HEK293T (cell line): ENCODE results near the gene ADORA1.

ENCODE experiments used
- CTCF ChIA-PET: fragments of 350-600 bp; formaldehyde crosslinking; extraction: SDS; loops from one replicate; lab custom pipeline; 2021; ENCODE audit warnings: antibody characterized with exemption, inconsistent platforms; lab: Yijun Ruan, JAX
- POLR2A ChIA-PET: fragments of 350-600 bp; formaldehyde crosslinking; extraction: SDS; loops from one replicate; lab custom pipeline; 2020; ENCODE audit warnings: antibody characterized with exemption, inconsistent platforms; lab: Yijun Ruan, JAX
- DNase-seq: peaks from one replicate; pipeline ENCODE4 v3.0.0; 2012; ENCODE audit warnings: mixed read lengths; ENCODE audit errors: extremely low spot score
- ARNT ChIP-seq: fragments of 450-650 bp; IDR thresholded peaks from 2 replicates; pipeline ENCODE4 v1.6.1; 2017; ENCODE audit warnings: mild to moderate bottlenecking
- BHLHE40 ChIP-seq: fragments of 450-650 bp; IDR thresholded peaks from 2 replicates; pipeline ENCODE4 v1.6.1; 2016; ENCODE audit warnings: mild to moderate bottlenecking, moderate library complexity, borderline replicate concordance
- CTBP1 ChIP-seq: fragments of 450-650 bp; IDR thresholded peaks from 2 replicates; pipeline ENCODE4 v1.6.1; 2016; ENCODE audit warnings: borderline replicate concordance
- ELF4 ChIP-seq: fragments of 450-650 bp; IDR thresholded peaks from 2 replicates; pipeline ENCODE4 v1.6.1; 2017; ENCODE audit warnings: antibody characterized with exemption
- FOXA1 ChIP-seq: fragments of 450-650 bp; IDR thresholded peaks from 2 replicates; pipeline ENCODE4 v1.6.1; 2016; ENCODE audit warnings: mild to moderate bottlenecking
- FOXK2 ChIP-seq: fragments of 450-650 bp; IDR thresholded peaks from 2 replicates; pipeline ENCODE4 v1.6.1; 2016; ENCODE audit warnings: mild to moderate bottlenecking
- FOXM1 ChIP-seq: fragments of 450-650 bp; IDR thresholded peaks from 2 replicates; pipeline ENCODE4 v1.6.1; 2017; ENCODE audit warnings: mild to moderate bottlenecking, borderline replicate concordance
- HDGF ChIP-seq: fragments of 450-650 bp; IDR thresholded peaks from 2 replicates; pipeline ENCODE4 v1.6.1; 2017; ENCODE audit warnings: antibody characterized with exemption, borderline replicate concordance
- L3MBTL2 ChIP-seq: fragments of 450-650 bp; conservative IDR thresholded peaks from 2 replicates; pipeline ENCODE4 v1.6.1; 2016; ENCODE audit warnings: mild to moderate bottlenecking
- LEF1 ChIP-seq: fragments of 450-650 bp; IDR thresholded peaks from 2 replicates; pipeline ENCODE4 v1.6.1; 2017; ENCODE audit warnings: mild to moderate bottlenecking, borderline replicate concordance
- NFRKB ChIP-seq: fragments of 450-650 bp; IDR thresholded peaks from 2 replicates; pipeline ENCODE4 v1.6.1; 2016; ENCODE audit warnings: mild to moderate bottlenecking, moderate library complexity
- SP1 ChIP-seq: fragments of 450-650 bp; IDR thresholded peaks from 2 replicates; pipeline ENCODE4 v1.6.1; 2017
- SUZ12 ChIP-seq: fragments of 450-650 bp; IDR thresholded peaks from 2 replicates; pipeline ENCODE4 v1.6.1; 2016; ENCODE audit warnings: mild to moderate bottlenecking
- TARDBP ChIP-seq: fragments of 450-650 bp; IDR thresholded peaks from 2 replicates; pipeline ENCODE4 v1.6.1; 2016
- ZNF384 ChIP-seq: fragments of 450-650 bp; IDR thresholded peaks from 2 replicates; pipeline ENCODE4 v1.6.1; 2016
- TF ChIP-seq, protein P1 (sequence below): fragments of 450-650 bp; IDR thresholded peaks from 2 replicates; pipeline ENCODE4 v1.6.1; 2016

ADORA1 gene

DNA sequence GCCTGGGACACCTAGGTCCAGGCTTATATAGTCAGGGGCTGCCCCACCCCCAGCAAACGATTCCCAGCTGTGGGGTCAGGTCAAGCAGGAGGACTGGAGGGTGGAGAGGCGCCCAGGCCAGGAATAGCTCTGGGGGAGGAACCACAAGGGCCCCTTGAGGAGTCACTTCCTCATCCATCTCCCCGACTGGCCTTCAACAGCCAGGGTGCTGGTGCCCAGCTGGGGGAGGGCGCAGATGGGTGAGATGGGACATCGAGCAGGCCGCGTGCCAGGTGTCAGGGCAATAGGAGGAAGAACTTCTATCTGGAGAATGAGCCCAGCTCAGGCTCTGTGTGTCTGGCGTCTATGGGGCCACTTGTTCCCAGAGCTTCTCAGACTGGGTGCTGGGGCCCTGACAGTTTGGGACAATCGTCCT lies 48.3 kb downstream of the ADORA1 start:
- ChIA-PET CTCF (interaction anchor here (0.5 kb wide), 1 partner anchor 208 kb away, joined by 5 read pairs; no protein-coding TSS in a partner anchor), POLR2A (no interaction called here)
- TF ChIP-seq ZNF384 (no peak), TARDBP (no peak), FOXK2 (no peak), NFRKB (no peak), SP1 (no peak), SUZ12 (no peak), FOXM1 (no peak), ELF4 (no peak), HDGF (no peak), BHLHE40 (no peak), ARNT (no peak), CTBP1 (no peak), LEF1 (no peak), L3MBTL2 (no peak)
- TF ChIP-seq, protein P1, sequence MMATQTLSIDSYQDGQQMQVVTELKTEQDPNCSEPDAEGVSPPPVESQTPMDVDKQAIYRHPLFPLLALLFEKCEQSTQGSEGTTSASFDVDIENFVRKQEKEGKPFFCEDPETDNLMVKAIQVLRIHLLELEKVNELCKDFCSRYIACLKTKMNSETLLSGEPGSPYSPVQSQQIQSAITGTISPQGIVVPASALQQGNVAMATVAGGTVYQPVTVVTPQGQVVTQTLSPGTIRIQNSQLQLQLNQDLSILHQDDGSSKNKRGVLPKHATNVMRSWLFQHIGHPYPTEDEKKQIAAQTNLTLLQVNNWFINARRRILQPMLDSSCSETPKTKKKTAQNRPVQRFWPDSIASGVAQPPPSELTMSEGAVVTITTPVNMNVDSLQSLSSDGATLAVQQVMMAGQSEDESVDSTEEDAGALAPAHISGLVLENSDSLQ = no peak
- no peak for DNase-seq

DNA sequence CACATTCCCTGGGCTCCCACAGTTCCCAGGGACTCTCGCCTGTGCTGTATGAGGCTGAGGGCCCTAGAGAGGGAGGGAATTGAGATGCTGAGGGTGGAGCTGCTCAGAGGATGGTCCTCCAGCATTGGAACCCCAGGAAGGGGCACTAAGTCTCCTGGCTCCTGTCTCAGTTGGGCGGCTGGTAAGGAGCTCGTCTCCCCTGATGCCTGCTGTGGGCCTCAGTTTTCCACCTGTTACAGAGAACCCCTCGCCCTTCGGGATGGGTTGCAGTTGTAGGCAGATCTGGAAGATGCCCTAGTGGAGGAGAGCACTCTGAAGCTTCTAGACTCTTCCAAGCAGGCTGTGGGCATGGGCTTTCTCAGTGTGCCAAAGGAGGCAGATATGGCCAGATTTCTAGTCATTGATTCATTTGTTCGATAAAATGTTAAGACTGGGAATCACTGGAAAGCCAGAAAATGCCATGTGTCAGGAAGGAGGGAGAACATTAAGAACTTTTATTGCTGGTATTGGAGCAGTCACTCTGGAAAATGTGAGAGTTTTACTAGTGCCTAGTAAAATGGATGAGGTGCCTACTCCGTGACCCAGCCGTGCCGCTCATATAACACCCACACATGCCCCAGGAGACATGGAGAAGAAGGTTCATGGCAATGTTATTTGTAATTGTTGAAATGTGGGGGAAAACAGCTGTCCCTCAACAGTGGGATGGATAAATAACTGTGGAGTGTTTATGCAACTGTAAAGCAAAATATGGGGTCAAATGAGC lies 48.9 kb downstream of the ADORA1 start:
- ChIA-PET CTCF (interaction anchor here (0.5 to 1.1 kb wide), 2 partner anchors 58 to 209 kb away, joined by 3 to 5 read pairs; no protein-coding TSS in a partner anchor), POLR2A (no interaction called here)
- no peak for DNase-seq
- TF ChIP-seq LEF1 (no peak), ARNT (no peak), NFRKB (no peak)

DNA sequence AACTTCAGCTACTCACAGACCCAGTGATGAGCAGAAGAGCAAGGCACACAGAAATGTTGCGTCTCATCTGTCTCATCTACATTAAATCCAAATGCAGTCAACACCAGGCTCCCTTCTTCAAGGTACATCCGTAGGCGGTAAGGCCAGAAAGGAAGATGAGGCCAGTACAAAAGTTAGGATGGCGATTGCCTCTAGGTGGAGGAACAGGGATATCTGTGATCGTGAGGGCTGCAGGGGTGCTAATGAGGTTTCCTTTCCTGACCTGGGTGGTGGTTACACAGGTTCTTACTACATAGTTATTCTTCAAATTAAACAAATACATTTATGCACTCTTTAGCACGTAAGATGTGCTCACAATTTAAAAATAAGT lies 49.5 kb downstream of the ADORA1 start:
- TF ChIP-seq ELF4 (no peak), SUZ12 (no peak), FOXA1 (no peak), HDGF (no peak), SP1 (no peak), BHLHE40 (no peak), ARNT (no peak), FOXK2 (no peak), TARDBP (no peak), NFRKB (no peak), CTBP1 (no peak), FOXM1 (no peak), LEF1 (no peak), ZNF384 (no peak), L3MBTL2 (no peak)
- TF ChIP-seq, protein P1 = no peak
- DNase-seq = no peak
- ChIA-PET POLR2A (no interaction called here), CTCF (interaction anchor here (1.1 kb wide), 1 partner anchor 58 kb away, joined by 3 read pairs; no protein-coding TSS in a partner anchor)

DNA sequence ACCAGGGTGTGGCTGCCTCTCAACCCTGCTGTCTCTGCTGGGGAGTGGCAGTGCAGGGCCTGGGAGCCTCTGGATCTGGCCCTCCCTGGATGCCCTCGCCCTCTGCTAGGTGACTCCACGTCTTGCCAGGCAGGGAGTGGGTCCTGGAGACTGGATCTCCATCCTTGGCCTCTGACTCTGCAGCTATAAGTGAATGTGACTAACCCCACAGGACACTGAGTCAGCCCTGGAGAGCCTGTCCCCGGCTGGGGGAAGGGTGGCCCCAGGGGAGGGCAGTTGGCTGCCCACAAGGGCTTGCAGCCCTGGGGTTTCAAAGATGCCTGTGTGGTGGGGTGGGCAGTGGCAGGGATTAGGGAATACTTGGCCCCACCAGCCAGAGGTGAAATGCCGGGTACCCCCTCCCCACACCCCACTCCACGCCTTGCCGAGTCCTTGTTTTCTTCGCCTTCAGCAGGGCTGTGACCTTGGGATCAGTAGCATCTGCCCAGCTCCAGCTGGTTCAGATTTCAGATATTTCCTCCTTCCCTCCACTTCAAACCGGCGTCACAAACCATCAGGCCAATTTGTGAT lies 50.0 kb downstream of the ADORA1 start:
- ChIA-PET POLR2A (no interaction called here), CTCF (no interaction called here)
- TF ChIP-seq SP1 (no peak), SUZ12 (no peak), NFRKB (no peak)
- no peak for DNase-seq

DNA sequence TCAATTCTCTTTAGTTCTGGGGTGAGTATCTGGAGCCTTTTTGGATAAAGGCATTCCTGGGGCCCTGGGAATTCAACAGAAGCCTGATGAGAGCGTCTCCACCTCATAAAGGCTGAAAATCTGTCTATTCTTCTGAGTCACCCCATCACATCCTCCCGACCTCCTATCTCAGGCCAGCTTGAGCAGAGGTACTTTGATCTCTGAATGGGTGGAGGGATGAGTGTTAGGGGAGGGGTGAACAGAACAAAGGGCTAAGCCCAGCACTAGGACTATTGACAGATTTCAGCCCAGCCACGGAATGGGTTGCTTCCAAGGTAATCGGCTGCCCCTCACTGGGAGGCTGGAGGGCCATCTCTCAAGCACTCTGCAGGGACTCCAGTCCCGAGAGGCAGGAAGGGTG lies 50.6 kb downstream of the ADORA1 start:
- no peak for DNase-seq
- POLR2A ChIA-PET = no interaction called here
- TF ChIP-seq SUZ12 (no peak), ZNF384 (no peak), FOXA1 (no peak), ELF4 (no peak), TARDBP (no peak), NFRKB (no peak), LEF1 (no peak), HDGF (no peak), CTBP1 (no peak), ARNT (no peak), BHLHE40 (no peak), FOXK2 (no peak), L3MBTL2 (no peak)
- TF ChIP-seq, protein P1 = no peak
- CTCF ChIA-PET = no interaction called here

DNA sequence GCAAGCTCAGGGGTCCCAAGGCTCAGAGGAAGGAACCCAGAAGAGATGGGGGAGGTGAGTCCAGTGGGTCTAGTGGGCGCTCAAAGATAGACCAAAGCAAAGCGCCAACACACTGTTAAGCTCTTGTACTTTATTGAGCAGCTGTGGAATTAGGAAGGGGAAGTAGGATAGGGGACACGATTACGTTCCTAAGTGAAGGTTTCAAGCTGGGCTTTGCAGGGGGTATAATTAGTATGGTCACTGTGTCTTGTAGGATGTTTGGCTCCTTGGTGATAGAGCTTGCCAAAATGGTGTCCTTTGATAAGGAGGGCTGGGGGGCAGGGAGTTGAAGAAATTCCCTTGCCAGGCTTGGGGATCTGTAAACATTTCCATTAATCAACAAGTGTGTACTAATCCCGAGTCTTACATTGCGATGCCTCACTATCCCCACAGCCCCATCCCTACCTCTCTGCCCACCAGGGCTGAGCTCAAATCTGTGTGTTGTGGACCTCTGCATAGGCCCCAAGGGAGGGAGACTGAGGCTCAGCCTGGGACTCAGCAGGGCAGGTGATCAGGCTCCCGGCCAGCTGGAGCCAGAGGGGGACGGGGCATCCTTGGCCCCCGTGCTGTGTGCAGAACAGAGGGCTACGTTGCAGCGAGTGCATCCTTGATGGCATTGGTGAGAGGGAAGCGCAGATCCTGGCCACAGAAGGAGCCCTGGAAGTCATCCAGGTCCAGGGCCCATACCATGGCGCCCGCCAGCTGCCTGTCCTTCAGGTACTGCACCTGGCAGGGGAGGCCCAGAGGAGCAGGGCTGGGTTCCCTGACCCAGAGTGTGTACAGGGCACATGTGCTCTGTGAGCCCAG lies 51.5 kb downstream of the ADORA1 start:
- no peak for DNase-seq
- CTCF ChIA-PET = no interaction called here
- no peak for TF ChIP-seq FOXK2
- TF ChIP-seq ZNF384 = no peak
- no peak for TF ChIP-seq LEF1
- no peak for TF ChIP-seq FOXA1
- TF ChIP-seq SP1 = no peak
- no peak for TF ChIP-seq TARDBP
- TF ChIP-seq SUZ12 = no peak
- no peak for TF ChIP-seq NFRKB
- no peak for TF ChIP-seq ARNT
- TF ChIP-seq CTBP1 = no peak
- TF ChIP-seq L3MBTL2 = no peak
- no peak for TF ChIP-seq FOXM1
- POLR2A ChIA-PET = no interaction called here
